Progenitor cell of endocrine pancreas (in vitro differentiated cells): ENCODE data around the gene DNMT3A. TPM values are rescaled to one million over a fixed set of nuclear protein-coding genes. Genes with fewer than 3 reads are reported as not detected.

ENCODE experiments used
- DNase-seq: peaks from one replicate; pipeline ENCODE4 v3.0.0; 2021; ENCODE audit warnings: low spot score; ENCODE audit not compliant: unreplicated experiment
- H3K27ac Mint-ChIP-seq: 2 replicates; pipeline ENCODE4 v1.8.0; 2021; ENCODE audit warnings: mild to moderate bottlenecking, moderate library complexity, mixed read lengths
- H3K27me3 Mint-ChIP-seq: 2 replicates; pipeline ENCODE4 v1.8.0; 2021; ENCODE audit warnings: mixed read lengths
- H3K36me3 Mint-ChIP-seq: 2 replicates; pipeline ENCODE4 v1.8.0; 2022; ENCODE audit warnings: mixed read lengths; ENCODE audit not compliant: insufficient read depth
- H3K4me1 Mint-ChIP-seq: 2 replicates; pipeline ENCODE4 v1.8.0; 2021; ENCODE audit warnings: low read depth, mixed read lengths
- H3K4me3 Mint-ChIP-seq: 2 replicates; pipeline ENCODE4 v1.8.0; 2021; ENCODE audit warnings: low read depth, mild to moderate bottlenecking, moderate library complexity, mixed read lengths
- H3K9me3 Mint-ChIP-seq: 2 replicates; pipeline ENCODE4 v1.8.0; 2021; ENCODE audit warnings: low read depth, mixed read lengths
- CTCF ChIP-seq: fragments of 200-600 bp; sonication (generic); IDR thresholded peaks from one replicate; pipeline ENCODE4 v1.5.0; 2021; ENCODE audit warnings: antibody characterized with exemption, mild to moderate bottlenecking; ENCODE audit not compliant: unreplicated experiment
- total RNA-seq: library from RNA; stranded (reverse); gene quantifications from 2 replicates; pipeline ENCODE4 v1.2.1, GENCODE V29; 2021

DNMT3A gene
- total RNA-seq, 1 donor from 2014 or later: 168 TPM

- Mint-ChIP-seq H3K36me3 (peaks cover 10% of the 10 kb centered on the region), H3K27me3 (no peaks in the 10 kb centered on the region), H3K4me3 (no peak overlapping the region), H3K4me1 (peaks cover 2% of the 10 kb centered on the region), H3K9me3 (no peaks in the 10 kb centered on the region), H3K27ac (no peak overlapping the region)
- TF ChIP-seq CTCF: no peak
- no peak for DNase-seq
These were observed 76.7 kb downstream of the DNMT3A start for GRCh38 chr2:25265001-25265400.

DNA sequence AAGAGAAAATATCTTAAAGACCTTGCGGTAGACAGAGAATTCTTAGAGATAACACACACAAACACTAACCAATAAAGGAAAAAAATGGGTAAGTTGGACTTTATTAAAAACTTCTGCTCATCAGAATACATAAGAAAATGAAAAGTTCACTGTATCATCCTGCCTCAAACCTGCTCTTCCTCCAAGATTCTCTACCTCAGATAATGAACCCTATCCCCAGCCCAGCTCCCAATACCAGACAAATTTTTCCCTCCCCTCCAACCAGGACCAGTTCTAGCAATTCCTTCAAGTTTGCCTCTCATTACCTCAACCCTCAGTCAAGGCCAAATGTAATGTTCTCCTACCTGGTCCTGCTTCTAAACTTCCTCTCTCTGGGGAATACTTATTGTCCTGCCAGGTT is 79.4 kb downstream of the DNMT3A start:
- H3K4me1 Mint-ChIP-seq: peaks cover 6% of the 10 kb centered on the region
- TF ChIP-seq CTCF: no peak
- peaks cover 8% of the 10 kb centered on the region for H3K36me3 Mint-ChIP-seq
- H3K27me3 Mint-ChIP-seq: no peaks in the 10 kb centered on the region
- no peak overlapping the region for H3K4me3 Mint-ChIP-seq
- H3K9me3 Mint-ChIP-seq: no peaks in the 10 kb centered on the region
- no peak overlapping the region for H3K27ac Mint-ChIP-seq
- no peak for DNase-seq

GRCh38 chr2:25259737-25260124 is 82.0 kb downstream of the DNMT3A start:
- Mint-ChIP-seq H3K4me1 (peaks cover 13% of the 10 kb centered on the region), H3K4me3 (no peak overlapping the region), H3K27ac (no peak overlapping the region), H3K27me3 (peaks cover 3% of the 10 kb centered on the region), H3K36me3 (peaks cover 10% of the 10 kb centered on the region), H3K9me3 (no peaks in the 10 kb centered on the region)
- TF ChIP-seq CTCF: no peak
- DNase-seq: no peak

DNA sequence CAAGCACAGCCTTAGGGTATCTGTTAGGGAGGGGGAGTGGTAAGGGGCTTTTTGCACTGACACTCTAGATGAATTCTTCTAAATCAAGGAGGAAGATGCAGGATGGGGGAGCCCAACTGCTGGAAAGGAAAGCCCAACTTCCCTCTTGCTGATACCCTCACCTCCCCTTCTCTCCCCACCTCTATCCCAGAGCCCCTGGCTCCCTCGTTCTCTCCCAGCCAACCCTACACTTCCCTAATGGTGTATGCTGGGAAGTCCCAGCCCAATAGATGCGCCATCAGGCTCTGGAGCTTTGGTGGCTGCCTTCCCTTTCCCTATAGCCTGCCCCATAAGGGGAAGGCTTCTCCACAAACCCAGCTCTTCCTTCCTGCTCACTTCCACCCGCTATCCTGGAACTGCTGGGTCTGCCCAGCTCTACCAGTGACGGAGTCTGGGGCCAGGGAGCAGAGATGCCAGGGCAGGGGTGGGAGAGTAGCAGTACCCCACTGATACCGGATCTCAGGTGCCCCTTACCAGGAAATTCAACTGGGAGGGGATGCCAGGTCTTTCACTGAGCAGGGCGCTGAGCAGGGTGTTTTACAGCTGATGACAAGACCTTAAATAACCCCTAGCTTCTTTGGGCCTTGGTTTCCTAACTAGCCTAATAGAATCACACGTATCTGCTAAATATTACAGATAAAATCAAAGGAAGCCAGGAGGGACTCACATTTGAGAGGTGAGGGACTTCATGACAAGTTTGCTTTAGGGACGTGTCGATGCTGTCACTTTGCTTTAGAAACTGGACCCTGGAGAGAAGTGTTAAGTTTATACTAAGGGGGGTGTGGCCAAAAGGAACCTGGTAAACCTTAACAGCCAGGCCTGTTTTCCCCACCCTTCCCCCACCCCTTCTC is 82.6 kb downstream of the DNMT3A start:
- no peak for DNase-seq
- H3K4me1 Mint-ChIP-seq: peaks cover 13% of the 10 kb centered on the region
- H3K4me3 Mint-ChIP-seq: no peak overlapping the region

More for the DNA sequence above, 82.6 kb downstream of the DNMT3A start:
- H3K36me3 Mint-ChIP-seq: peaks cover 14% of the 10 kb centered on the region
- no peak overlapping the region for H3K27ac Mint-ChIP-seq
- H3K9me3 Mint-ChIP-seq: no peaks in the 10 kb centered on the region
- H3K27me3 Mint-ChIP-seq: peaks cover 3% of the 10 kb centered on the region
- TF ChIP-seq CTCF: no peak
